IMR-90 (cell line): ENCODE measurements around the gene RPS25.

Experiments used
- CTCF ChIP-seq: conservative IDR thresholded peaks from 2 replicates; pipeline ENCODE4 v1.5.1; 2012; ENCODE audit warnings: mild to moderate bottlenecking, low read depth, low read length, improper control_type of control experiment
- RFX5 ChIP-seq: IDR thresholded peaks from 2 replicates; pipeline ENCODE4 v1.8.0; 2012; ENCODE audit warnings: low read depth, mild to moderate bottlenecking, low read length, moderate library complexity
- USF2 ChIP-seq: fragments of 150-350 bp; IDR thresholded peaks from 2 replicates; pipeline ENCODE4 v1.6.1; 2017; ENCODE audit warnings: mild to moderate bottlenecking, antibody characterized with exemption, low read length, low read depth

- TF ChIP-seq USF2 (peak; percentile 99), CTCF (no peak), RFX5 (no peak)
Measured at GRCh38 chr11:119067371-119068222, 49.5 kb upstream of the RPS25 start, which contains the start of gene VPS11.
